Natural killer cell (primary cell): Measurements from ENCODE around the gene ZFP2. TPM values are rescaled to one million over a fixed set of nuclear protein-coding genes. Genes with fewer than 3 reads are reported as not detected.

Source experiments
- ATAC-seq, 3 donors: fragments of 150-1000 bp in 2 of 3; fragments of 200-7000 bp in 1 of 3; cut with Tn5 transposase; 1 replicate in 1 of 3; 2 replicates in 2 of 3; pipeline ENCODE4 v1.10.0; 2021; ENCODE audit warnings: mild to moderate bottlenecking in 2 of 3, moderate library complexity in 2 of 3
- DNase-seq, 2 donors: peaks; one replicate each; pipeline versions ENCODE4 v3.0.0 to v3.0.0-alpha.2; 2013 to 2021; ENCODE audit warnings: mixed read lengths in 1 of 2
- H3K27ac ChIP-seq: one replicate; pipeline ENCODE4 v1.5.1; 2013; ENCODE audit warnings: mild to moderate bottlenecking, low read length
- H3K27me3 ChIP-seq: one replicate; pipeline ENCODE4 v1.6.1; 2013; ENCODE audit warnings: low read length; ENCODE audit not compliant: control insufficient read depth, insufficient read depth
- H3K36me3 ChIP-seq: one replicate; pipeline ENCODE4 v1.6.1; 2013; ENCODE audit warnings: low read length; ENCODE audit not compliant: control insufficient read depth, insufficient read depth
- H3K4me1 ChIP-seq: one replicate; pipeline ENCODE4 v1.6.1; 2013; ENCODE audit warnings: low read length; ENCODE audit not compliant: control insufficient read depth, insufficient read depth
- H3K4me3 ChIP-seq: one replicate; pipeline ENCODE4 v1.5.1; 2013; ENCODE audit warnings: low read length
- H3K9me3 ChIP-seq: one replicate; pipeline ENCODE4 v1.6.1; 2013; ENCODE audit warnings: low read length; ENCODE audit not compliant: control insufficient read depth, insufficient read depth
- H3K27ac Mint-ChIP-seq, 2 donors: one replicate each; pipeline ENCODE4 v1.8.0; 2022; ENCODE audit warnings: mild to moderate bottlenecking in 2 of 2, mixed read lengths in 2 of 2, moderate library complexity in 1 of 2
- H3K27me3 Mint-ChIP-seq, 2 donors: one replicate each; pipeline ENCODE4 v1.8.0; 2022; ENCODE audit warnings: low read depth in 2 of 2, mixed read lengths in 2 of 2
- H3K36me3 Mint-ChIP-seq: one replicate; pipeline ENCODE4 v1.8.0; 2022; ENCODE audit warnings: mixed read lengths
- H3K4me1 Mint-ChIP-seq, 2 donors: one replicate each; pipeline ENCODE4 v1.8.0; 2022; ENCODE audit warnings: mixed read lengths in 2 of 2
- H3K4me3 Mint-ChIP-seq: one replicate; pipeline ENCODE4 v1.8.0; 2022; ENCODE audit warnings: mild to moderate bottlenecking, moderate library complexity, mixed read lengths
- H3K9me3 Mint-ChIP-seq, 2 donors: one replicate each; pipeline ENCODE4 v1.8.0; 2022; ENCODE audit warnings: mixed read lengths in 2 of 2
- WGBS: methylation state at CpG from one replicate; pipeline ENCODE4 v1.1.7; 2013; ENCODE audit warnings: missing lambda C conversion rate; ENCODE audit not compliant: insufficient coverage; 5-methylcytosine and 5-hydroxymethylcytosine counted together
- intact Hi-C: fragments of 100-400 bp; cut with micrococcal nuclease; formaldehyde crosslinking; loops from one replicate; pipeline ENCODE4 v1.14.2; 2022
- total RNA-seq, 4 donors: library from RNA; stranded (reverse); fragments of 120-200 nt in 1 of 4; gene quantifications; one replicate each; pipeline versions ENCODE4 v1.2.3 to v1.2.4, GENCODE V29; 2013 to 2022
- TF ChIP-seq, protein P1 (sequence below): fragments of 200-600 bp; IDR thresholded peaks from one replicate; pipeline ENCODE4 v1.8.0; 2022; ENCODE audit warnings: antibody characterized with exemption

ZFP2 gene
- total RNA-seq, 3 donors from 2014 or later (not counting 1 experiment from before 2014, with no cell fraction given), result 0.33 to 0.61 (median 0.54) TPM

DNA sequence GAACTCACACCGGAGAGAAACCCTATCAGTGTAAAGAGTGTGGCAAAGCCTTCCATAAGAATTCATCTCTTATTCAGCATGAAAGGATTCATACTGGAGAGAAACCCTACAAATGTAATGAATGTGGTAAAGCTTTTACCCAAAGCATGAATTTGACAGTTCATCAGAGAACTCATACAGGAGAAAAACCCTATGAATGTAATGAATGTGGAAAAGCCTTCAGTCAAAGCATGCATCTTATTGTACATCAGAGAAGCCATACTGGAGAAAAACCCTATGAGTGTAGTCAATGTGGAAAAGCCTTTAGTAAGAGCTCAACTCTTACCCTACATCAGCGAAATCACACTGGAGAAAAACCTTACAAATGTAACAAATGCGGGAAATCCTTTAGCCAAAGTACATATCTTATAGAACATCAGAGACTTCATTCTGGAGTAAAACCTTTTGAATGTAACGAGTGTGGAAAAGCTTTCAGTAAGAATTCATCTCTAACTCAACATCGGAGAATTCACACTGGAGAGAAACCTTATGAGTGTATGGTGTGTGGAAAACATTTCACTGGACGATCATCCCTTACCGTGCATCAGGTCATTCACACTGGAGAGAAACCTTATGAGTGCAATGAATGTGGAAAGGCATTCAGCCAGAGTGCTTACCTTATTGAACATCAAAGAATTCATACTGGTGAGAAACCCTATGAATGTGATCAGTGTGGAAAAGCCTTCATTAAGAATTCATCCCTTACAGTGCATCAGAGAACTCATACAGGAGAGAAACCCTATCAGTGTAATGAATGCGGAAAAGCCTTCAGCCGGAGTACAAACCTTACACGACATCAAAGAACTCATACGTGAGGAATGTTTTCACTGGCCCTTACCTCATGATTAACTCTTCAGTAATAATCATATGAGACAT, 36.4 kb downstream of the ZFP2 start:
- ATAC-seq (no peak), DNase-seq (no peak)
- no peak overlapping the region for H3K27ac ChIP-seq
- no peaks in the 10 kb centered on the region for H3K36me3 ChIP-seq
- H3K27me3 ChIP-seq, result no peaks in the 10 kb centered on the region
- H3K27ac Mint-ChIP-seq, result no peak overlapping the region
- intact Hi-C loops, result no loop called here
- no peak overlapping the region for H3K4me3 ChIP-seq
- no peak overlapping the region for H3K4me3 Mint-ChIP-seq
- peaks cover 75% of the 10 kb centered on the region for H3K9me3 ChIP-seq
- no peaks in the 10 kb centered on the region for H3K4me1 Mint-ChIP-seq
- peaks cover 26 to 45% of the 10 kb centered on the region in 2 donors for H3K9me3 Mint-ChIP-seq
- H3K27me3 Mint-ChIP-seq, result no peaks in the 10 kb centered on the region
- H3K36me3 Mint-ChIP-seq, result peaks cover 52% of the 10 kb centered on the region
- 97% methylated on average over 8 of the region's 11 CpGs for WGBS
- no peaks in the 10 kb centered on the region for H3K4me1 ChIP-seq
- TF ChIP-seq, protein P1, sequence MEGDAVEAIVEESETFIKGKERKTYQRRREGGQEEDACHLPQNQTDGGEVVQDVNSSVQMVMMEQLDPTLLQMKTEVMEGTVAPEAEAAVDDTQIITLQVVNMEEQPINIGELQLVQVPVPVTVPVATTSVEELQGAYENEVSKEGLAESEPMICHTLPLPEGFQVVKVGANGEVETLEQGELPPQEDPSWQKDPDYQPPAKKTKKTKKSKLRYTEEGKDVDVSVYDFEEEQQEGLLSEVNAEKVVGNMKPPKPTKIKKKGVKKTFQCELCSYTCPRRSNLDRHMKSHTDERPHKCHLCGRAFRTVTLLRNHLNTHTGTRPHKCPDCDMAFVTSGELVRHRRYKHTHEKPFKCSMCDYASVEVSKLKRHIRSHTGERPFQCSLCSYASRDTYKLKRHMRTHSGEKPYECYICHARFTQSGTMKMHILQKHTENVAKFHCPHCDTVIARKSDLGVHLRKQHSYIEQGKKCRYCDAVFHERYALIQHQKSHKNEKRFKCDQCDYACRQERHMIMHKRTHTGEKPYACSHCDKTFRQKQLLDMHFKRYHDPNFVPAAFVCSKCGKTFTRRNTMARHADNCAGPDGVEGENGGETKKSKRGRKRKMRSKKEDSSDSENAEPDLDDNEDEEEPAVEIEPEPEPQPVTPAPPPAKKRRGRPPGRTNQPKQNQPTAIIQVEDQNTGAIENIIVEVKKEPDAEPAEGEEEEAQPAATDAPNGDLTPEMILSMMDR, result no peak

DNA sequence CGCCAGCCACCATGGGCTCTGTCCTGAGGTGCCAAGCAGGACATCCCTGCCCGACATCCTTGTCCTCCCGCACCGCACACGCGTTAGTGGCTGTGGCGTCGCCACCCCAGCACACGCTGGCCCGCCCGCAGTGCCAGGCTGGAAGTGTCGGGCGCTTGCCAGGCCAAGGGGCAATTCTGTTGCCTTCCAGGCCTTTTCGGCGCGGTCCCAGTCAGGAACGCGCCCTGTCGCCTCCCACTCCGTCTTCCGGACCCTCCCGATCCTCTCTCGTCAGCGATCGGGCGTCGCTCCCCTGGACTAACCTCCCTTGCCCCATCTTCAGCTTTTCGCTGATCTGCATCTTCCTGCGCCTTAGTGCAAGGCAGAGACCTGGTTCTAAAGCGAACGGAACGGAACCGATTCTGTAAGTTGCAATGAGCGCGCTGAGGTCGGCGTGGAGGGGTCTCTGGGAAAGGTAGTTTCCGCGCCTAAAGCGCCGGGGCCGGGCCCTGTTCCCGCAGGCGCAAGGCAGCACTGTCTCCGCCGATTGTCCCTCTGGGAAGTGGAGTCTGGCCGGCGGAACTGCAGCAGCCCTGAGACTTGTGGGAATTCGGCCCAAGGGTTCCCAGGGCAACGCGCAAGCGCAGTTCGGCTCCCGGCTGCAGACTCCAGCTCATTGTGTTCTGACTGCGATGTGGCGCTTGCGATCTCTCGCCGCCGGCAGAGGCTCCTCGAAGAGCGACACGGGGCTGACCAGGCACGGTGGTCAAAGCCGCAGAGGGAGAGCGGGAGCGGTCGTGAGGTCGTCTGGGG, 45.1 kb downstream of the ZFP2 start, which contains the start of gene ZNF454:
ZNF454 (plus strand) TSS at position 630 of the 792 bp plus-strand sequence. CDS start 1,594 bp downstream, outside the sequence.
- Histone ChIP-seq H3K27ac (no peak within 1 kb of the TSS), H3K4me1 (no peaks in the 10 kb centered on the region), H3K36me3 (no peaks in the 10 kb centered on the region), H3K9me3 (peaks cover 67% of the 10 kb centered on the region), H3K4me3 (no peak within 1 kb of the TSS), H3K27me3 (peaks cover 12% of the 10 kb centered on the region)
- H3K4me3 Mint-ChIP-seq, result no peak within 1 kb of the TSS
- ATAC-seq, result no peak
- intact Hi-C loops, result no loop called here
- 15% methylated on average over 69 of the region's 69 CpGs for WGBS
- no peak for DNase-seq
- peaks cover 22 to 24% of the 10 kb centered on the region in 2 donors for H3K27me3 Mint-ChIP-seq
- no peaks in the 10 kb centered on the region for H3K4me1 Mint-ChIP-seq
- TF ChIP-seq, protein P1, result no peak
- H3K9me3 Mint-ChIP-seq, result peaks cover 25 to 37% of the 10 kb centered on the region in 2 donors
- peaks cover 26% of the 10 kb centered on the region for H3K36me3 Mint-ChIP-seq
- no peak within 1 kb of the TSS for H3K27ac Mint-ChIP-seq

DNA sequence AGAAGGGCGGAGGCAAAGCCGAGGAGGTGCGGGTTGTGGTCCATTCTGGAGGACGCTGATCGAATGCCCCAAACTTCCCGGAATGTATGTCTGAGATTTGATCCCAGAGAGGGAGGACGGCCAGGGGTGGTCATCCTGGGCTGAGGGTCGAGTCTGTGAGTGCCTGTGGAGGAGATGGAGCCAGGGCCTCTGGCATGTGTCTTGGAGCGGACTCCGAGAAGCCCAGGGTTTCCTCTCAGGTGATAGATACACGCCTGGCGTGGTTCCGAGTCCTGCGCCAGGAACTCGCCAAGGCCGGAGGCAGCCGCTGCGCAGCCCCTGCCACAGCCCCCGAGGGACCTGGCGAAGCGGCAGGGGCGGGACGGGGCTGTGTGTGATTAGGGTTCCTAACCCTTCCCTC, 45.6 kb downstream of the ZFP2 start:
- H3K9me3 Mint-ChIP-seq, result peaks cover 22 to 35% of the 10 kb centered on the region in 2 donors
- 12% methylated on average over 23 of the region's 23 CpGs for WGBS
- H3K27ac Mint-ChIP-seq, result no peak overlapping the region
- Histone ChIP-seq H3K27me3 (peaks cover 12% of the 10 kb centered on the region), H3K36me3 (no peaks in the 10 kb centered on the region), H3K4me3 (no peak overlapping the region), H3K27ac (no peak overlapping the region), H3K9me3 (peaks cover 61% of the 10 kb centered on the region), H3K4me1 (no peaks in the 10 kb centered on the region)
- TF ChIP-seq, protein P1, result no peak
- H3K27me3 Mint-ChIP-seq, result peaks cover 22 to 24% of the 10 kb centered on the region in 2 donors
- intact Hi-C loops, result no loop called here
- no peaks in the 10 kb centered on the region for H3K4me1 Mint-ChIP-seq
- DNase-seq (no peak), ATAC-seq (no peak)
- peaks cover 26% of the 10 kb centered on the region for H3K36me3 Mint-ChIP-seq
- no peak overlapping the region for H3K4me3 Mint-ChIP-seq
